Peyer's patch (tissue), 4 donors: ENCODE data around the gene ST6GAL2.

Source experiments
- POLR2A ChIP-seq, 2 donors: fragments of 450-650 bp; IDR thresholded peaks; one replicate each; pipeline ENCODE4 v1.5.1; 2017; ENCODE audit warnings: antibody characterized with exemption in 2 of 2, mild to moderate bottlenecking in 2 of 2, moderate library complexity in 2 of 2
- TF ChIP-seq, protein P1 (sequence below), 6 experiments: fragments of 450-650 bp in 4 of 6; fragments of 200-600 bp in 2 of 6; sonication (generic) in 1 of 6; IDR thresholded peaks; one replicate each; pipeline ENCODE4 v1.5.1; 2017 to 2019; ENCODE audit warnings: antibody characterized with exemption in 6 of 6, mild to moderate bottlenecking in 3 of 6, moderate library complexity in 1 of 6

DNA sequence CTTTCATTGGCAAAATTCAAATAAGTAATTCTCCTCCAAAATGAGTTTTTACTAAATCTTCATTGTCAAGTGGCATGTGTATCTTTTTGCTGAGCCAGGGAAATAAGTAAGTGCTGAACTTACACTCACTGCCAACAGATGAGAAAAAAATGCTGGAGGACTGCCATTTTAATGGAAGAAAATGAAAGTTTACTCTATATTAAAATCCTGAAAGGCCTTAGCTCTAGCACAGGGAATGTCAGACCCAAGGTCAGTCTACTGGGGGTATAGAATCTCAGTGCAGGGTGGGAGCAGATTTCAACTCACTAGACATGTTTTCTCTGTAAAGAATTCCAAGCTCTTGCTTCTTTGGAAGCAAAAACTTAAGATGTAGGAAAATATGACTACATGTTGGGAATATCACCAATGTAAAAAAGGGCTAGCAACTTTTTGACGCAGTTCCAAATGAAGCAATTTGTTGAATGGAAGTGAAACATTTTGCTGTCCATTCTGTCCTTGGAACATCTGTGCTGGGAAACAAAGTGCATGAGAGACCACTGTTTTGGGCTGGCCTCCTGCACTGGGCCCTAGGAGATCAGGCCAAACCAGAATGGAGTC, 127.0 kb downstream of the ST6GAL2 start:
- TF ChIP-seq, protein P1, sequence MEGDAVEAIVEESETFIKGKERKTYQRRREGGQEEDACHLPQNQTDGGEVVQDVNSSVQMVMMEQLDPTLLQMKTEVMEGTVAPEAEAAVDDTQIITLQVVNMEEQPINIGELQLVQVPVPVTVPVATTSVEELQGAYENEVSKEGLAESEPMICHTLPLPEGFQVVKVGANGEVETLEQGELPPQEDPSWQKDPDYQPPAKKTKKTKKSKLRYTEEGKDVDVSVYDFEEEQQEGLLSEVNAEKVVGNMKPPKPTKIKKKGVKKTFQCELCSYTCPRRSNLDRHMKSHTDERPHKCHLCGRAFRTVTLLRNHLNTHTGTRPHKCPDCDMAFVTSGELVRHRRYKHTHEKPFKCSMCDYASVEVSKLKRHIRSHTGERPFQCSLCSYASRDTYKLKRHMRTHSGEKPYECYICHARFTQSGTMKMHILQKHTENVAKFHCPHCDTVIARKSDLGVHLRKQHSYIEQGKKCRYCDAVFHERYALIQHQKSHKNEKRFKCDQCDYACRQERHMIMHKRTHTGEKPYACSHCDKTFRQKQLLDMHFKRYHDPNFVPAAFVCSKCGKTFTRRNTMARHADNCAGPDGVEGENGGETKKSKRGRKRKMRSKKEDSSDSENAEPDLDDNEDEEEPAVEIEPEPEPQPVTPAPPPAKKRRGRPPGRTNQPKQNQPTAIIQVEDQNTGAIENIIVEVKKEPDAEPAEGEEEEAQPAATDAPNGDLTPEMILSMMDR (IDR thresholded peaks at IDR 0.05), result no peak
- no peak for TF ChIP-seq POLR2A (IDR thresholded peaks at IDR 0.05)
